Measurements from ENCODE around the gene TTC28.
"Not testable (repeated sequence)": the region's sequence is repeated elsewhere in the genome, so short reads cannot be mapped to it uniquely, and the experiment has no call there.

Gene TTC28

DNA sequence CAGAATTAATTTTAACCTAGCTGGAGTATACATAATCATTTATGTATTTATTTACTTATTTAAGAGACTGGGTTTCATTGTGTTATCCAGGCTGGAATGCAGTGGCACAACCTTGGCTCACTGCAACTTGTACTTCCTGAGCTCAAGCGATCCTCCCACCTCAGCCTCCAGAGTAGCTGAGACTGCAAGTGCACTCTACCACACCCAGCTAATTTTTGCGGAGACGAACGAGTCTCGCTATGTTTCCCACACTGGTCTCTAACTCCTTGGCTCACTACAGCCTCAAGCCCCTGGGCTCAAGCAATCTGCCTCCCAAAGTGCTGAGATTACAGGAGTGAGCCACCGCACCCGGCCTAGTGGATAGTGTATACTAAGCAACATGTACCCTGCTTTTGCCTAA is 1.5 kb downstream of the TTC28 start:
- DNase-seq (ENCODE audit: low read depth): not testable (repeated sequence)

DNA sequence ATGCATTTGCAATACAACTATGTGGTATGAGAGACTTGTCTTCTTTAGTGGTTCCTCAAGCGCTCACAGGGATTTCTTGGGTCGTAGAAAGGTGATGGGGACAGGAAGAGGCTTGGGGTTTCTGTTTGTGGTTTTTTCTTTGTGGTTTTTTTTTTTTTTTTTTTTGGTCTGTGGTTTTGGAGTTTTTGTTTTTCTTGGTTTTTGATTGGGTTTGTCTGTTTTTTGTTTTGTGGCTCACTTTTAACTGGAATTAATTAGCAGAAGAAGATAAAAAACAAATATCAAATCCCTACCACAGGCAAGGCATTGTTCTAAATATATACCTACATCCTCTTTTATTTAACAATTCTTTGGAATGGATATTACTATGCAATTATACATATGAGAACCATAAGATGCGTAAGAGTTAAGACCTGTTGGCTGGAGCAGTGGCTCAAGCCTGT is 5.5 kb downstream of the TTC28 start:
- no peak for DNase-seq (ENCODE audit: low read depth)

DNA sequence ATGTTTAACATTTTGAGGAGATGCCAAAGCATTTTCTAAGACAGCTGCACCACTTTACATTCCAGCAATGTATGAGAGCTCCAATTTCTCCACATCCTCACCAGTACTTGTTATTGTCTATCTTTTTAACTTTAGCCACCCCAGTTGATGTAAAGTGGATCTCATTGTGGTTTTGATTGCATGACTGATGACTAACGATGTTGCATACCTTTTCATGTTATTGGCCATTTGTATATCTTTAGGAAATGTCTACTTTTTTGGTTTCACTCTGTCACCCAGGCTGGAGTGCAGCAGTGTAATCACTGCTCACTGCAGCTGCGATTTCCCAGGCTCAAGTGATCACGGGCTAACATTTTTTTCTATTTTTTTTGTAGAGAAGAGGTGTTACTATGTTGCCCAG is 8.9 kb downstream of the TTC28 start:
- DNase-seq (ENCODE audit: low read depth): no peak

DNA sequence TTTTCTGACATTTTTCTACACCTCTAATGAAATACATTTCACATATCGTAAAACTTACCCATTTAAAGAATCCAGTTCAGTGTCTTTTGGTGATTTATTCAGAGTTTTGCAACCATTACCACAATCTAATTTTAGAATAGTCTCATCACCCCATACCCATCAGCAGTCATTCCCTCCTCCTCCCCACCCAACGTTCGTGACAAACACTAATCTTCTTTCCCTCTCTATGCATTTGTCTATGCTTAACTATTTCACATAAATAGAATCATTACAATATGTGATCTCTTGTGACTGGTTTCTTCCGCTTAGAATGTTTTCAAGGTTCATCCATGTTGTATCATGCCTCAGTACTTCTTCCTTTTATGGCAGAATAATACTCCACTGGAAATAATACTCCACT is 9.5 kb downstream of the TTC28 start:
- DNase-seq (ENCODE audit: low read depth): no peak

DNA sequence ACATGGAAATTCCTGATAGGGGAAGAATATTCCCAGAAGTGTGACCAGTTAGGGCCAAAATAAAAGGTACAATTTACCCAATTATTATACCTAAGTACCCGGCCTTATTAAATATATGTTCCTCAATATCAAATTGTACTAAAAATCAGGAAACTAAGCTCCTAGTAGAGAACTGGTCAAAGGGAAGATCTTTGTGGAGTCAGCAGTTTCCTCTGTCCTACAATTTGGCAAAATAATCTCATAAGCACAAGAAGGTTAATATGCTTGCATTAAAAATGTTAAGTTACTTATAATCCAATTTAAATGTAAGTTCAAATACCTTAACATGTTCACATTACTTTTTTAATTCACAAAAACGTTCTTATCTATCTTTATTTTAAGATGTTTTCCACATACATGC is 10.3 kb downstream of the TTC28 start:
- DNase-seq (ENCODE audit: low read depth): no peak

DNA sequence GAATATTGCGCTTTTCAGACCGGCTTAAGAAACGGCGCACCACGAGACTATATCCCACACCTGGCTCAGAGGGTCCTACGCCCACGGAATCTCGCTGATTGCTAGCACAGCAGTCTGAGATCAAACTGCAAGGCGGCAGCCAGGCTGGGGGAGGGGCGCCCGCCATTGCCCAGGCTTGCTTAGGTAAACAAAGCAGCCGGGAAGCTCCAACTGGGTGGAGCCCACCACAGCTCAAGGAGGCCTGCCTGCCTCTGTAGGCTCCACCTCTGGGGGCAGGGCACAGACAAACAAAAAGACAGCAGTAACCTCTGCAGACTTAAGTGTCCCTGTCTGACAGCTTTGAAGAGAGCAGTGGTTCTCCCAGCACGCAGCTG is 16.1 kb downstream of the TTC28 start:
- not testable (repeated sequence) for DNase-seq (ENCODE audit: low read depth)

DNA sequence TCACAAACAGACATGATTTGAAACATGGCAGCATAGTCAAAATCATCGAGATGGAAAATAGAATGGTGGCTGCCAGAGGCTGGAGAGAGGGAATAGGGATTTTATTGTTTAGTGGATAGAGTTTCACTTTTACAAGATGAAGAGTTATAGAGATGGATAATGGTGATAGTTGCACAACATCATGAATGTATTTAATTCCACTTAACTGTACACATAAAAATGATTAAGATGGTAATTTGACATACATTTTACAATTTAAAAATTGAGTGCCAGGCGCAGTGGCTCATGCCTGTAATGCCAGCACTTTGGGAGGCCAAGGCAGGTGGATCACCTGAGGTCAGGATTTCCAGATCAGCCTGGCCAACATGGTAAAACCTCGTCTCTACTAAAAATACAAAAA is 21.2 kb downstream of the TTC28 start:
- DNase-seq (ENCODE audit: low read depth): no peak

DNA sequence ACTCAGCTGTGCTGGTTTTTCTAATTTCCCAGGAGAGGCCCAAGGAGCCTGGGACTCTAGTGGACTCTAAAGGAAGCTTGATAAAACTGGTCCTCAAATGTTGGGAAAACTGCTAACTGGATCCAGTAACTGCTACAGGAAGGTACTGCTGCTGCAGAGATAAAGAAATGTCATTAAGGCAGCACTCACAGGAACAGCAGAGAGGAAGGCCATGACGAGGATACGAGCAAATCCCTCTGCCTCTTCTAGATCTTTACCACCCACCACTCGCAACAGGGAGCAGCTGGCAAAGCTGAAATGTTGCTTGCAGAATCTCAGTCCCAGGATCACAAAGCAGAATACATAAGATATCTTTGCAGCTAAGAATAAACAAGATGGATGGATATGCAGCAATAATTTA is 23.5 kb downstream of the TTC28 start:
- no peak for DNase-seq (ENCODE audit: low read depth)

DNA sequence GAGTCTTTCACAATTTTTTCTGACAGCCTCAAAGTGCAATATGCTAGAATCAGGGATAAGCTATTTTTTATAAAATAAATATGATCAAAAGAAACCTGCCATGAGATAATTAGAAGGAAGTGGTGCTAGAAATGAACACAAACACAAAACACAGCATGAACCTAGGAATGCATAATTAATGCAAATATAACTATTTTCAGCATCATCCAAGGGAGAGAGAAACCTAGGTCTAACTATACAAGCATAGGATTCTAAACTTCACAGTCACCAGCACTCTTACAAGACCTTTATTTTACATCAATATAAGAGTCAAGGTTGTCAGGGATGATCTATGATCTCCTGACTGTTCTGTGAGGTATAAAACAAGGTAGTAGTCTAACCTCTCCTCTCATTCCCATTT is 29.2 kb downstream of the TTC28 start:
- DNase-seq (ENCODE audit: low read depth): no peak

DNA sequence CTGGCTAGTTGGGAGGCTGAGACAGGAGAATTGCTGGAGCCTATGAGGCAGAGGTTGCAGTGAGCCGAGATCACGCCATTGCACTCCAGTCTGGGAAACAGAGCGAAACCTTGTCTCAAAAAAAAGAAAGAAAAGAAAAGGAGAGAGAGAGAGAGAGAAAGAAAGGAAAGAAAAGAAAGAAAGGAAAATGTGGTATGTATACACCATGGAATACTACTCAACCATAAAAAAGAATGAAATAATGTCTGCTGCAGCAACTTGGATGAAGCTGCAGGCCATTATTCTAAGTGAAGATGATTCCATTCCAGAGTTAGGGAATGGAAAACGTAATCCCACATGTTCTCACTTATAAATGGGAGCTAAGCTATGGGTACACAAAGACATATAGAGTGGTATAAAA is 30.8 kb downstream of the TTC28 start:
- DNase-seq (ENCODE audit: low read depth): no peak

DNA sequence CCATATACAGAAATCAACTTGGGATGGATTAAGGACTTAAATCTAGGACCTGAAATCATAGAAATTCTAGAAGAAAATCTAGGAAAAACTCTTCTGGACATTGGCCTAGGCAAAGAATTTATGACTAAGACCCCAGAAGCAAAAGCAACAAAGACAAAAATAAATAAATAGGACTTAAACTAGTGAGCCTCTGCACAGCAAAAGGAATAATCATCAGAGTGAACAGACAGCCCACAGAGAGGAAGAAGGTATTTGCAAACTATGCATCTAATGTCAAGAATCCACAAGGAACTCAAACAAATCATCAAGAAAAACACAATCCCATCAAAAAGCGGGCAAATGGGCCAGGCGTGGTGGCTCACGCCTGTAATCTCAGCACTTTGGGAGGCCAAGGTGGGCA is 32.4 kb downstream of the TTC28 start:
- DNase-seq (ENCODE audit: low read depth): no peak

DNA sequence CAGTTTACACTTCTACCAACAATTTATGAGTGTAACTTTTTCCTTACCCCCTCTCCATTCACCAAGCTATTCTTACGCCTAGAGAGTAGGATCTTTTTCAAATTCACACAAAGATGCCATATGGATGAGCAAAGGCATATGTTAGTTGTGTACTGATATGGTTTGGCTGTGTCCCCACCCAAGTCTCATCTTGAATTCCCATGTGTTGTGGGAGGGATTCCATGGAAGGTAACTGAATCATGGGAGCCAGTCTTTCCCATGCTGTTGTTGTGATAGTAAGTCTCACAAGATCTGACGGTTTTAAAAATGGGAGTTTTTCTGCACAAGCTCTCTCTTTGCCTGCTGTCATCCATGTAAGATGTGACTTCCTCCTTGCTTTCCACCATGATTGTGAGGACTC is 40.3 kb downstream of the TTC28 start:
- DNase-seq (ENCODE audit: low read depth): no peak

DNA sequence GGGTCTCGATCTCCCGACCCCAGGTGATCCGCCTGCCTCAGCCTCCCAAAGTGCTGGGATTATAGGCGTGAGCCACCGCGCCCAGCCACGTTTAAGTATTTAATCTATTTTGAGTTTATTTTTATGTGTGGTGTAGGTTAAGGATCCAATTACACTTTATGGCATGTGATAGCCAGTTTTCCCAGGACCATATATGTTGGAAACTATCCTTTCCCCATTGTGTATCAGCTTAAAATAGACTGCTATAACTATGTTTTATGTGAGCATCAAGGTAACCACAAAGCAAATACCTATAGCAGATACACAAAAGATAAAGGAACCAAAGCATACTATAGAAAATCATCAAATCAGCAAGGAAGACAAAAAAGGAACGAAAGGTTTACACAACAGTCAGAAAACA is 42.4 kb downstream of the TTC28 start:
- DNase-seq (ENCODE audit: low read depth): no peak

DNA sequence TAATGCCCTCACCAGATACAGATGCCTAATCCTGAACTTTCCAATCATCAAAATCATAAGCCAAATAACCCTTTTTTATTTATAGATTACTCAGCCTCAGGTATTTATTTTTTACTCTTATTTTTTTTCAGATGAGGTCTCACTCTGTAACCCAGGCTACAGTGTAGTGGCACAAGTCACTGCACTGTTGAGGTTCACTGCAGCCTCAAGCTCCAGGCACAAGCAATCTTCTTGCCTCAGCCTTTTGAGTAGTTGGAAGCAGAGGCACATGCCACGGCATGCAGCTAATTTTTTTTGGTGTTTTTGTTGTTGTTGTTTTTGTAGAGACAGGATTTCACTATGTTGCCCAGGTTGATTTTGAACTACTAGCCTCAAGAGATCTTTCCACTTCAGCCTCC is 49.5 kb downstream of the TTC28 start:
- DNase-seq (ENCODE audit: low read depth): no peak

DNA sequence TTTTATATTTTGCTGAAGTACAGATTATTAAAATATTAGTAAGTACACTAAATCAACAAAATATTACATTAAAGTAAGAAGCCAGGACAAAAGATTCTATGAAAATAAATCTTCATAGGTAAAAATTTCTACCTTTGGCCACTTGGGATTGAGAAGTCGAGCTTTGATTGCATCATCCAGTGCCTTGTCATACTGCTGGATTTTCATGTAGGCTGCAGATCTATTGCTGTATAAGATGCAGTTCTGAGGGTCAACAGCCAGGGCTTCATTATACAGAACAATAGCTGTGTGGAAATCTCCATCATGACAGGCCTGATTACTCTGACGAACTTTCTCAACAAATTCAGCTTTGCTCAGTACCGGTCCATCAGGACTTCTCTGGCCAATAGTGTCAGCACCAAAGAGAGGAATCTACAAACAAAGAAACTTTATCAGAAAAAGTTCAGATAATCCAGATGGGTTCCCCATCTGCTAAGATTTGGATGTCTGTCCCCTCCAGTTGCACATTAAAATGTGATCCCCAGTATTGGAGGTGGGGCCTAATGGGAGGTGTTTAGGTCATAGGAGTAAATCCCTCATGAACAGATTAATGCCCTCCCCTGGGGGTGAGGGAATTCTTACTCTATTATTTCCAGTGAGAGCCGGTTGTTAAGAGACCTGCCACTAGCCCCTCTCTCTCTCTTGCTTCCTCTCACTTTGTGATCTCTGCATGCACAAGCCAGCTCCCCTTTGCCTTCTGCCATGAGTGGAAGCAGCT is 50.0 kb downstream of the TTC28 start:
- DNase-seq (ENCODE audit: low read depth): no peak

DNA sequence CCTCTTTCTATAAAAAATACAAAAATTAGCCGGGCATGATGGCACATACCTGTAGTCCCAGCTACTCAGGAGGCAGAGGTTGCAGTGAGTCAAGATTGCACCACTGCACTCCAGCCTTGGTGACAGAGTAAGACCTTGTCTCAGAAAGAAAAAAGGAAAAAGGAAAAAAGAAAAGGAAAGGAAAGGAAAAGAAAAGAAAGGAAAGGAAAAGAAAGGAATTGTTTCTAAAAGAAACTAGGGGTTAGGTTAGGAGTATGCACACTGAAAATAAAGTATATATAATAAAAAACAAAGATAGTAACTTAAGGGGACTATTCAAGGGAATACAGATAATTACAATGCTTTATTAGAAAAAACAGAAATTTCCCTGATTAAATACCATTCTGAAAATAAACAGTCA is 50.9 kb downstream of the TTC28 start:
- DNase-seq (ENCODE audit: low read depth): no peak

DNA sequence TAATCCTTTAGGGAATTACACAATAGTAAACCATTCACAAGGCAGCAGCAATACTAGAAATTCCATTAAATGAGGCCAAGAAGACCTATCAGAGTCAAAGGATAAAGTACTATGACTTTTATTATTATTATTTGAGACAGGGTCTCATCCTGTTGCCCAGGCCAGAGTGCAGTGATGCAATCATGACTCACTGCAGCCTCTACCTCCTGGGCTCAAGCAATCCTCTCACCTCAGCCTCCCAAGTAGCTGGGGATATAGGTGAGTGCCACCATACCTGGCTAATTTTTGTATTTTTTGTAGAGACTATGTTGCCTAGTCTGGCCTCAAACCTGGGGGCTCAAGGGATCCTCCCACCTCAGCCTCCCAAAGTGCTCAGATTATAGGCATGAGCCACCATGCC is 51.8 kb downstream of the TTC28 start:
- DNase-seq (ENCODE audit: low read depth): no peak

DNA sequence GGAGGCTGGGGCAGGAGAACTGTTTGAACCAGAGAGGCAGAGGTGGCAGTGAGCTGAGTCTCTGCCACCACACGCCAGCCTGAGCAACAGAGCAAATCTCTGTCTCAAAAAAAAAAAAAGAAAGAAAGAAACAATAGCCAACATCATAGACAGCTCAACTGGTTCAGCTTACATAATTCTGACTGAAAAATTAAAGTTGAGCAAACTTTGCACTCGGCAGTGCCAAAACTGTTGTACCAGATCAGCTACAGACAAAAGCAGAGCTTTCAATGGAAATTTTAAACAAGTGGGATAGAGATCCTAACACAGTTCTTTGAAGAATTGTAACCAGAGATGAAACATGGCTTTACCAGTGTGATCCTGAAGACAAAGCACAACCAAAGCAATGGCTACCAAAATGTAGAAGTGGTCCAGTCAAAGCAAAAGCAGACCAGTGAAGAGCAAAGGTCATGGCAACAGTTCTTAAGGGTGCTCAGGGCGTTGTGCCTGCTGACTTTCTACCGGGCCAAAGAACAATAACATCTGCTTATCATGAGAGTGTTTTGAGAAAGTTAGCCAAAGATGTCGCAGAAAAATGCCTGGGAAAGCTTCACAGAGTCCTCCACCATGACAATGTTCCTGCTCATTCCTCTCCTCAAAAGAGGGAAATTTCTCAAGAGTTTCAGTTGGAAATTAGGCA is 59.3 kb downstream of the TTC28 start:
- DNase-seq (ENCODE audit: low read depth): no peak

DNA sequence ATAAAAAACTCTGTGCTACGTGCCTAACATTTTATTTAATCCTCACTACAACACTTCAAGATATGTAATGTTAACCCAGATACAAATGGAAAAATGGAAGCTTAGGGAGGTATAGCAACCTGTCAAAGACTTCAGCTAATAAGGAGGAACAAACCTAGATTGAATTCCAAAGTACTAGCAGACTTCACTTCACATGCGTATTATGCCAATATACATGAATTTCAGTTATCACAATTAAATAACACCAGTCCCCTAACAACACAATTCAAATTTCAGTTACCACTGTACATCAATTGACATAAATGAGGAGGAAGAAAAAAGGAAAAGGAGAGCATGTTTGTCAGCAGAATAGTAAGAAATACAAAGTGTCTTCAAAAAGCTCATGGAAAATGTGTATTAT is 60.4 kb downstream of the TTC28 start:
- no peak for DNase-seq (ENCODE audit: low read depth)

DNA sequence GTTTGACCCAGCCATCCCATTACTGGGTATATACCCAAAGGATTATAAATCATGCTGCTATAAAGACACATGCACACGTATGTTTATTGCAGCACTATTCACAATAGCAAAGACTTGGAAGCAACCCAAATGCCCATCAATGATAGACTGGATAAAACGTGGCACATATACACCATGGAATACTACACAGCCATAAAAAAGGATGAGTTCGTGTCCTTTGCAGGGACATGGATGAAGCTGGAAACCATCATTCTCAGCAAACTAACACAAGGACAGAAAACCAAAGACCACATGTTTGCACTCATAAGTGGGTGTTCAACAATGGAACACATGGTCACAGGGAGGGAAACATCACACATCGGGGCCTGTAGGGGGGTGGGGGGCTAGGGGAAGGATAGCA is 64.2 kb downstream of the TTC28 start:
- not testable (repeated sequence) for DNase-seq (ENCODE audit: low read depth)

DNA sequence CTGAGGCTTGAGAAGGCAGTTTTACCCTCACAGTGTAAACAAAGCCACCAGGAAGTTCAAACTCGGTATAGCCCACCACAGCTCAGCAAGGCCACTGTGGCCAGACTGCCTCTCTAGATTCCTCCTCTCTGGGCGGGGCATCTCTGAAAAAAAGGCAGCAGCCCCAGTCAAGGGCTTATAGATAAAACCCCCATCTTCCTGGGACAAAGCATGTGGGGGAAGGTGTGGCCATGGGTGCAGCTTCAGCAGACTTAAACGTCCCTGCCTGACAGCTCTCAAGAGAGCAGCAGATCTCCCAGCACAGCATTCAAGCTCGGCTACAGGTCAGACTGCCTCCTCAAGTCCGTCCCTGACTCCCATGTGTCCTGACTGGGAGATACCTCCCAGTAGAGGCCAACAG is 69.7 kb downstream of the TTC28 start:
- DNase-seq (ENCODE audit: low read depth): no peak

DNA sequence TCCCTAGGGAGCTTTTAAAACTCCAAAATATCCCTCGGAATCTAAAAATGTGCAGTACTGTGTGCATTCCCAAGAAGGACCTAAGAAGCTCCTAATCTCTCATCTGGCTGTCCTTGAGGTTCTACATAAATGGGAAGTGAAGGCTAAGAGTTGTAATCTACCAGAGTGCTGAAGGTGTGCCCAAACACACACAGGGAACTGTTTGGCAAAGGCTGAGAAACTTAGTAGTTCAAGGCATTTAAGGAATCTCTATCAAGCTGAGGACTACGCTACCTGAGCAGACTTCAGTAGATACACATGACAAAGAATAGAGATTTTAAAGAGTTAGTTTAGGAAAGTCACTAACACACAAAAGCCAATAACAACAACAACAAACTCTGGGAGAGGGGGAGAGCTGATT is 71.1 kb downstream of the TTC28 start:
- DNase-seq (ENCODE audit: low read depth): no peak

DNA sequence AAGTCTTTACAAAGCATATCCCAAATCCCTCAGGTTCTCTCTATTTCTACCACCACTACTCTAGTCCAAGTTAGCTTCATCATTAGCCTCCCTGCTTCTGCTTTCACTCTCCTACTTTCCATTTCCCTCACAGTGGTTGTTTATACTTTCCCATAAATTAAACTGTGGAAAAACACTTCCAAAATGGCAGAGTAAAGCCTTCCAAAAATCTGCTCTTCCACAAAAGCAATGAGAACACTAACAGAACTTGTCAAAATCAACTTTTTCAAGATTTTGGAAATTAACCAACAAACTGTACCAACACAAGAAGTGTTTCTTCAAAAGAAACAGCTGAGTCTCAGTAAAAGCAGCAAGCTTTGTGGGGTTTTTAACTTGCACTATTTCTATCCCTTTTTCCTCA is 71.8 kb downstream of the TTC28 start:
- no peak for DNase-seq (ENCODE audit: low read depth)
